Measurements from ENCODE around the gene SLC16A8.

Gene SLC16A8

DNA sequence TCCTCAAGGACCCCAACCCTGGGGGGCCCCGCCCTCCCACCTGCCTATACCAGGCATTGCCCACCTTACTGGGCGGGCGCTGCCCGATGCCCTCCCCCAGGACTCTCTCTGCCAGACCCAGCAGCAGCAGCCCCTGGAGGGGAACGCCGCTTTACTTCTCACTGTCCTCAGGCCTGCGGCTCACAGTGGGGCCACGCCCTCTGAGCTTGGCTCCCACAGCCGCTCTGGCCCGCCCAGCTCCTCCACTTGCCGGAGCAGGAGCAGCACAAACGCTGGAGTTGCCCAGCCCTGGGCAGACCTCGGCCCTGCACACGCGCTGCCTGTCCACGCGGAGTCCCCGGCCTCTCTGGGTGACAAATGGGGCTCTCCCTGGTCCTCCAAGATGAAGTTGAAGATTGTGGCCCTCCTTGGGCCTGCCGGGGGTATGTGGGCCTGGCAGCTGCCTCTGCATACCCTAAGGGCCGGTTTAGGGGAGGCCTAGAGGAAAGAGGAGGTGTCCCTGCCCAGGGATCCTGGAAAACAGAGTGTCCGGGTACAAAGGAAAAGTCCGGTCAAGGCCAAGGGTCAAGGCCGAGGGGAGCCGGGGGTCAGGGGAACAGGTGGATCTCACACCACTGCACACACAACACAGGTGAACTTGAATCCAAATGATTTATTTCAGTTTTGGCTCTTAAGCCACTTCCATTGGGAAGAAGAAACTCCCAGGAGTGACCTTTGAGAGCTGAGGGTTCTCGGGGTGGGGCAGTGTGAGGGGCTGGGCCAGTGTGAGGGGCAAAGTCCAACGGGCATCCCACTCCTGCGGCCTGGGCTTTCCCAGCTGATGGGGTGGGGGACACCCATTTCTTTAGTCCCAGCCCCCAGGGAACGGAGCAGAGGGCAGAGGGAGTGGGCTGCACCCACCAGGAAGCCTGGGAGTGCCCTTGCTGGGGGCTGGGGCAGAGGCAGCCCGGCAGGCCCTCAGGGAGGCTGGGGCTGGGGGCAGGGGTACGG lies 27.2 kb upstream of the SLC16A8 start:
- no peak overlapping the region for H3K9ac ChIP-seq (ENCODE audit: low read depth, low read length)
- peaks cover 11% of the 10 kb centered on the region for H3K36me3 ChIP-seq (ENCODE audit: control insufficient read depth, insufficient read depth, low read length)
- no peaks in the 10 kb centered on the region for H3K9me3 ChIP-seq (ENCODE audit: control insufficient read depth, insufficient read depth, low read length)
- no peak overlapping the region for H3K4me3 ChIP-seq (ENCODE audit: low read depth, low read length)
- no peaks in the 10 kb centered on the region for H3K27me3 ChIP-seq (ENCODE audit: control insufficient read depth, insufficient read depth, low read length)
- no peaks in the 10 kb centered on the region for H3K4me1 ChIP-seq (ENCODE audit: control insufficient read depth, insufficient read depth, low read length)

GRCh38 chr22:38110008-38110862 lies 26.3 kb upstream of the SLC16A8 start, which contains the start of gene BAIAP2L2:
Gene BAIAP2L2 (minus strand): TSS chr22:38110684. CDS start chr22:38110525, 159 bp downstream.
- Histone ChIP-seq H3K36me3 (ENCODE audit: control insufficient read depth, insufficient read depth, low read length) (peaks cover 10% of the 10 kb centered on the region), H3K9ac (ENCODE audit: low read depth, low read length) (no peak within 1 kb of the TSS), H3K4me1 (ENCODE audit: control insufficient read depth, insufficient read depth, low read length) (no peaks in the 10 kb centered on the region), H3K9me3 (ENCODE audit: control insufficient read depth, insufficient read depth, low read length) (no peaks in the 10 kb centered on the region), H3K27me3 (ENCODE audit: control insufficient read depth, insufficient read depth, low read length) (no peaks in the 10 kb centered on the region), H3K4me3 (ENCODE audit: low read depth, low read length) (no peak within 1 kb of the TSS)

- Histone ChIP-seq H3K4me3 (ENCODE audit: low read depth, low read length) (no peak overlapping the region), H3K4me1 (ENCODE audit: control insufficient read depth, insufficient read depth, low read length) (no peaks in the 10 kb centered on the region), H3K9ac (ENCODE audit: low read depth, low read length) (no peak overlapping the region), H3K27me3 (ENCODE audit: control insufficient read depth, insufficient read depth, low read length) (no peaks in the 10 kb centered on the region), H3K36me3 (ENCODE audit: control insufficient read depth, insufficient read depth, low read length) (peaks cover 6% of the 10 kb centered on the region), H3K9me3 (ENCODE audit: control insufficient read depth, insufficient read depth, low read length) (no peaks in the 10 kb centered on the region)
These were observed 25.5 kb upstream of the SLC16A8 start for GRCh38 chr22:38109371-38110001.

DNA sequence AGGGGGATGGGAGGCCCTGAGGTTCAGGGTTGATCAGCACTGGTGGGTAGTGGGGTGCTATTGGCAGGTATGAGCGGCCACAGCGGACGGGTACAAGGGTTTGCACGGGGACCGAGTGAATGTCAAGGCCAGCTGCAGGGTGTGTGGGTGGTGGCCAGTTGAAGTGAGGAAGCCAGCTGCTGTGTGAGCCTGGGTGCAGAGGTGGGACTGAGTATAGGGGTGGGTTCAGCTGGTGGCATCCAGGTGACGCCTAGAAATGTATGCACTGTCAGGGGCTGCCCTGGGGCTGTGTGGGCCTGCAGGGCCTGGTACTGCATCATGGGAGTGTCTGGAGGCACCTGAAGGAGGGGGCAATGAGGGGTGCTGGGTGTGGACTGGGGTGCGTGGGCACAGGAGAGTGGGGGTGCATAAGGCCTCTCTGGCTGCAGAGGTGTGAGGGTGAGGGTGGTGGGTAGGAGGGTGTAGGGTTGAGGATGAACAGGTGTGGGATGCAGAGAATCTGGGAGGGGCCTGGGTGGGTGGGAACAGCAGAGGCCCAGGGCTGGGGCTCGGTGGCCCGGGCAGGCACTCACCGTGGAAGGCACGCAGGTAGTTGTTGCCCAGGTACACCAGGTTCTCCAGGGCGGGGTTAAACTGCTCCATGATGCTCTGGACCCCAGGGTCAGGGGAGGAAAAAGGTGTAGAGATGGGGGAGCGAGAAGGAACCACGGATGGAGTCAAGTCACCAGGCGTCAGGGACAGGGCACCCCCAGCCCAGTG lies 24.8 kb upstream of the SLC16A8 start:
- Histone ChIP-seq H3K4me3 (ENCODE audit: low read depth, low read length) (no peak overlapping the region), H3K9me3 (ENCODE audit: control insufficient read depth, insufficient read depth, low read length) (no peaks in the 10 kb centered on the region), H3K27me3 (ENCODE audit: control insufficient read depth, insufficient read depth, low read length) (no peaks in the 10 kb centered on the region), H3K36me3 (ENCODE audit: control insufficient read depth, insufficient read depth, low read length) (peaks cover 5% of the 10 kb centered on the region), H3K4me1 (ENCODE audit: control insufficient read depth, insufficient read depth, low read length) (no peaks in the 10 kb centered on the region), H3K9ac (ENCODE audit: low read depth, low read length) (no peak overlapping the region)

GRCh38 chr22:38107692-38108515 lies 23.9 kb upstream of the SLC16A8 start:
- Histone ChIP-seq H3K9ac (ENCODE audit: low read depth, low read length) (no peak overlapping the region), H3K27me3 (ENCODE audit: control insufficient read depth, insufficient read depth, low read length) (no peaks in the 10 kb centered on the region), H3K9me3 (ENCODE audit: control insufficient read depth, insufficient read depth, low read length) (no peaks in the 10 kb centered on the region), H3K4me1 (ENCODE audit: control insufficient read depth, insufficient read depth, low read length) (no peaks in the 10 kb centered on the region), H3K4me3 (ENCODE audit: low read depth, low read length) (no peak overlapping the region), H3K36me3 (ENCODE audit: control insufficient read depth, insufficient read depth, low read length) (peaks cover 4% of the 10 kb centered on the region)

GRCh38 chr22:38106814-38107578 lies 23.0 kb upstream of the SLC16A8 start:
- Histone ChIP-seq H3K36me3 (ENCODE audit: control insufficient read depth, insufficient read depth, low read length) (peaks cover 2% of the 10 kb centered on the region), H3K9me3 (ENCODE audit: control insufficient read depth, insufficient read depth, low read length) (no peaks in the 10 kb centered on the region), H3K4me1 (ENCODE audit: control insufficient read depth, insufficient read depth, low read length) (no peaks in the 10 kb centered on the region), H3K9ac (ENCODE audit: low read depth, low read length) (no peak overlapping the region), H3K27me3 (ENCODE audit: control insufficient read depth, insufficient read depth, low read length) (no peaks in the 10 kb centered on the region), H3K4me3 (ENCODE audit: low read depth, low read length) (no peak overlapping the region)

GRCh38 chr22:38104084-38104483 lies 20.1 kb upstream of the SLC16A8 start:
- Histone ChIP-seq H3K9ac (ENCODE audit: low read depth, low read length) (no peak overlapping the region), H3K4me1 (ENCODE audit: control insufficient read depth, insufficient read depth, low read length) (no peaks in the 10 kb centered on the region), H3K36me3 (ENCODE audit: control insufficient read depth, insufficient read depth, low read length) (no peaks in the 10 kb centered on the region), H3K4me3 (ENCODE audit: low read depth, low read length) (no peak overlapping the region), H3K9me3 (ENCODE audit: control insufficient read depth, insufficient read depth, low read length) (no peaks in the 10 kb centered on the region), H3K27me3 (ENCODE audit: control insufficient read depth, insufficient read depth, low read length) (no peaks in the 10 kb centered on the region)

GRCh38 chr22:38103641-38104040 lies 19.7 kb upstream of the SLC16A8 start:
- Histone ChIP-seq H3K4me3 (ENCODE audit: low read depth, low read length) (no peak overlapping the region), H3K36me3 (ENCODE audit: control insufficient read depth, insufficient read depth, low read length) (no peaks in the 10 kb centered on the region), H3K9me3 (ENCODE audit: control insufficient read depth, insufficient read depth, low read length) (no peaks in the 10 kb centered on the region), H3K9ac (ENCODE audit: low read depth, low read length) (no peak overlapping the region), H3K4me1 (ENCODE audit: control insufficient read depth, insufficient read depth, low read length) (no peaks in the 10 kb centered on the region), H3K27me3 (ENCODE audit: control insufficient read depth, insufficient read depth, low read length) (no peaks in the 10 kb centered on the region)

GRCh38 chr22:38098410-38099249 lies 14.6 kb upstream of the SLC16A8 start:
- Histone ChIP-seq H3K27me3 (ENCODE audit: control insufficient read depth, insufficient read depth, low read length) (no peaks in the 10 kb centered on the region), H3K36me3 (ENCODE audit: control insufficient read depth, insufficient read depth, low read length) (no peaks in the 10 kb centered on the region), H3K9ac (ENCODE audit: low read depth, low read length) (no peak overlapping the region), H3K9me3 (ENCODE audit: control insufficient read depth, insufficient read depth, low read length) (no peaks in the 10 kb centered on the region), H3K4me3 (ENCODE audit: low read depth, low read length) (no peak overlapping the region), H3K4me1 (ENCODE audit: control insufficient read depth, insufficient read depth, low read length) (peaks cover 2% of the 10 kb centered on the region)

Data from iPS-15b (cell line).